AG04449 (cell line): Measurements from ENCODE around the gene ARHGAP12.

Experiments used
- CTCF ChIA-PET: fragments of 350-600 bp; formaldehyde crosslinking; extraction: SDS; loops from one replicate; lab custom pipeline; 2021; ENCODE audit warnings: antibody characterized with exemption; lab: Yijun Ruan, JAX
- POLR2A ChIA-PET: fragments of 400-600, 350-600 bp; formaldehyde crosslinking; extraction: SDS; loops from one replicate; lab custom pipeline; 2020; ENCODE audit warnings: antibody characterized with exemption, inconsistent platforms; lab: Yijun Ruan, JAX
- DNase-seq: peaks from one replicate; pipeline ENCODE4 v3.0.0-alpha.2; 2010; ENCODE audit warnings: low read depth, low spot score
- H3K4me3 ChIP-seq: 2 replicates; pipeline ENCODE4 v1.5.1; 2011; ENCODE audit warnings: low read depth, mild to moderate bottlenecking, control low read depth, low read length
- CTCF ChIP-seq: IDR thresholded peaks from one replicate; pipeline ENCODE4 v1.5.1; 2011; ENCODE audit warnings: mild to moderate bottlenecking, moderate library complexity, low read length, control low read depth, inconsistent platforms; ENCODE audit not compliant: insufficient read depth; ENCODE audit errors: missing control alignments

The ARHGAP12 gene

GRCh38 chr10:31929261-31930022 lies 811 bp upstream of the ARHGAP12 start:
- ChIA-PET POLR2A (interaction anchor here (0.7 to 1.0 kb wide), 4 partner anchors 17 to 72 kb away, joined by 3 to 6 read pairs (median 4); no protein-coding TSS in a partner anchor), CTCF (interaction anchor here (0.7 to 1.5 kb wide), 4 partner anchors 21 to 75 kb away, joined by 3 read pairs; no protein-coding TSS in a partner anchor)
- no peak for TF ChIP-seq CTCF

GRCh38 chr10:31927884-31928548 lies 615 bp downstream of the ARHGAP12 start:
- peak overlapping the region; percentile 75 for H3K4me3 ChIP-seq
- TF ChIP-seq CTCF, result peak; percentile 57
- POLR2A ChIA-PET, result interaction anchor here (0.7 to 1.1 kb wide), 3 partner anchors 15 to 90 kb away, joined by 3 to 6 read pairs (median 4); no protein-coding TSS in a partner anchor
- no peak for DNase-seq
- CTCF ChIA-PET, result interaction anchor here (0.7 to 1.8 kb wide), 2 partner anchors 65 to 67 kb away, joined by 4 to 5 read pairs; no protein-coding TSS in a partner anchor

More at GRCh38 chr10:31929261-31930022, 811 bp upstream of the ARHGAP12 start:
- DNase-seq, result no peak
- H3K4me3 ChIP-seq, result peak overlapping the region; percentile 75

- CTCF ChIA-PET, result interaction anchor here (0.6 to 1.8 kb wide), 3 partner anchors 65 to 369 kb away, joined by 3 to 5 read pairs (median 4); no protein-coding TSS in a partner anchor
- no peak for TF ChIP-seq CTCF
- peak overlapping the region; percentile 75 for H3K4me3 ChIP-seq
- DNase-seq, result no peak
- POLR2A ChIA-PET, result interaction anchor here (0.7 to 1.1 kb wide), 2 partner anchors 14 to 89 kb away, joined by 3 to 4 read pairs; no protein-coding TSS in a partner anchor
Observed at GRCh38 chr10:31927565-31927883, 1.1 kb downstream of the ARHGAP12 start.

GRCh38 chr10:31926765-31927564 lies 1.7 kb downstream of the ARHGAP12 start:
- DNase-seq, result no peak
- no peak for TF ChIP-seq CTCF
- H3K4me3 ChIP-seq, result peak overlapping the region; percentile 75
- CTCF ChIA-PET, result interaction anchor here (0.6 to 1.8 kb wide), 4 partner anchors 50 to 369 kb away, joined by 3 to 5 read pairs (median 4); no protein-coding TSS in a partner anchor
- POLR2A ChIA-PET, result interaction anchor here (1.1 kb wide), 1 partner anchor 14 kb away, joined by 4 read pairs; no protein-coding TSS in a partner anchor

GRCh38 chr10:31926160-31926559 lies 2.5 kb downstream of the ARHGAP12 start:
- no peak overlapping the region for H3K4me3 ChIP-seq
- no peak for TF ChIP-seq CTCF
- ChIA-PET POLR2A (no interaction called here), CTCF (interaction anchor here (0.9 to 1.8 kb wide), 2 partner anchors 49 to 65 kb away, joined by 4 to 5 read pairs; no protein-coding TSS in a partner anchor)
- DNase-seq, result no peak
